ENCODE measurements around the gene ADD1. TPM values are rescaled to one million over a fixed set of nuclear protein-coding genes. Genes with fewer than 3 reads are reported as not detected.

Gene ADD1
- total and polyA plus RNA-seq, 2 donors (not counting 1 experiment from before 2014, with no cell fraction given), result 164 to 171 TPM

DNA sequence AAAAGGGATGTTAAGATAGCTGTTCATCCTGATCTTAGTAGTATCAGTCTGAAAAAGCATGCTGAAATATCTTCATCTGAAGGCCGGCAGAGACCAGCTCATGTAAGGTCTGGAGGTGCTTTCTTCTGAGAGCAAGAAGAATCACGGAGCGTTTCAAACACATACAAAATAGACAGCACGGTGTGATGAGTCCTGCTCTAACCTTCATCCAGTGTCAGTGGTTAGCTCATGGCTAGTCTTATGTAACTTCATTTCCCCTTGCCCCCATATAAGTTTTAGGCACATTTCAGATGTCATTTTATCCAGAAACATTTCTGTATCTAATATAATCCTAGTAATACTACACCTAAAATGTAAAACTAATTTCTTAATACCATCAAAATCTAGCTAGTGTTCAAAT, 27.8 kb downstream of the ADD1 start:
- Histone ChIP-seq H3K27ac (ENCODE audit: insufficient read depth, low read length) (no peak overlapping the region), H3K9ac (ENCODE audit: insufficient read depth, low read length) (no peak overlapping the region), H3K36me3 (ENCODE audit: control insufficient read depth, insufficient read depth, low read length) (no peaks in the 10 kb centered on the region), H2AFZ (ENCODE audit: low read length) (no peak overlapping the region), H3K4me3 (replicated peaks in 1 of 4; ENCODE audit: control extremely low read depth in 1 of 4, insufficient read depth in 1 of 4, low read depth in 3 of 4, low read length in 4 of 4) (no peak overlapping the region), H4K20me1 (ENCODE audit: control insufficient read depth, extremely low read depth, insufficient read depth, low read length) (no peaks in the 10 kb centered on the region), H3K4me2 (ENCODE audit: extremely low read depth, insufficient read depth, low read length) (no peak overlapping the region), H3K4me1 (ENCODE audit: control insufficient read depth, extremely low read depth, insufficient read depth, low read length) (peaks cover 13% of the 10 kb centered on the region), H3K79me2 (ENCODE audit: control insufficient read depth, insufficient read depth, low read length) (peaks cover 89% of the 10 kb centered on the region), H3K27me3 (ENCODE audit: control insufficient read depth, insufficient read depth, low read length) (no peaks in the 10 kb centered on the region), H3K9me3 (ENCODE audit: control insufficient read depth, insufficient read depth, low read depth, low read length) (no peaks in the 10 kb centered on the region)
- TF ChIP-seq, protein P1, sequence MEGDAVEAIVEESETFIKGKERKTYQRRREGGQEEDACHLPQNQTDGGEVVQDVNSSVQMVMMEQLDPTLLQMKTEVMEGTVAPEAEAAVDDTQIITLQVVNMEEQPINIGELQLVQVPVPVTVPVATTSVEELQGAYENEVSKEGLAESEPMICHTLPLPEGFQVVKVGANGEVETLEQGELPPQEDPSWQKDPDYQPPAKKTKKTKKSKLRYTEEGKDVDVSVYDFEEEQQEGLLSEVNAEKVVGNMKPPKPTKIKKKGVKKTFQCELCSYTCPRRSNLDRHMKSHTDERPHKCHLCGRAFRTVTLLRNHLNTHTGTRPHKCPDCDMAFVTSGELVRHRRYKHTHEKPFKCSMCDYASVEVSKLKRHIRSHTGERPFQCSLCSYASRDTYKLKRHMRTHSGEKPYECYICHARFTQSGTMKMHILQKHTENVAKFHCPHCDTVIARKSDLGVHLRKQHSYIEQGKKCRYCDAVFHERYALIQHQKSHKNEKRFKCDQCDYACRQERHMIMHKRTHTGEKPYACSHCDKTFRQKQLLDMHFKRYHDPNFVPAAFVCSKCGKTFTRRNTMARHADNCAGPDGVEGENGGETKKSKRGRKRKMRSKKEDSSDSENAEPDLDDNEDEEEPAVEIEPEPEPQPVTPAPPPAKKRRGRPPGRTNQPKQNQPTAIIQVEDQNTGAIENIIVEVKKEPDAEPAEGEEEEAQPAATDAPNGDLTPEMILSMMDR (conservative IDR thresholded peaks at IDR 0.05 in 1 of 2, IDR thresholded peaks at IDR 0.05 in 1 of 2; ENCODE audit: low read depth in 1 of 2, low read length in 2 of 2), result no peak
- TF ChIP-seq EZH2 (IDR thresholded peaks at IDR 0.05; ENCODE audit: low read length, missing control alignments), result no peak
- DNase-seq (ENCODE audit: low read depth in 2 of 2), result no peak

DNA sequence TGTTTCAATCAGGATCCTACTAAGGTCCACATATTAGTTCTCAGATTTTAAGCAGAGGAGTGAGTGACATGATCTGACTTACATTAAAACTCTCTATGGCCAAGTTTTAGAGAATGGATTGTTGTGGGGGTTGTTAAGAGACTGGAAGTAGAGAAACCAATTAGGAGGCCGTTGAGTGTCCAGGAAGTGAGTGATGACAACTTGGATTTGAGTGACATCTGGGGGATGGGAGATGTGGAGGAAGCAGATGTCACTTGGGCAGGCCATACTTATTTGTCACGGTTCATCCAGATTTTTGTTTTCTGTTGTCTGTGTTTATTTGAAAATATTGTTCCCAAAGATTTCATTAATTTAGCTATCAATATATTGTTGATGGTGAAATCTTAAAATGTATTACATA, 28.3 kb downstream of the ADD1 start:
- no peaks in the 10 kb centered on the region for H3K9me3 ChIP-seq (ENCODE audit: control insufficient read depth, insufficient read depth, low read depth, low read length)
- peaks cover 85% of the 10 kb centered on the region for H3K79me2 ChIP-seq (ENCODE audit: control insufficient read depth, insufficient read depth, low read length)
- DNase-seq (ENCODE audit: low read depth in 2 of 2), result no peak
- no peak overlapping the region for H3K9ac ChIP-seq (ENCODE audit: insufficient read depth, low read length)
- no peaks in the 10 kb centered on the region for H4K20me1 ChIP-seq (ENCODE audit: control insufficient read depth, extremely low read depth, insufficient read depth, low read length)
- TF ChIP-seq EZH2 (IDR thresholded peaks at IDR 0.05; ENCODE audit: low read length, missing control alignments), result no peak
- TF ChIP-seq, protein P1 (conservative IDR thresholded peaks at IDR 0.05 in 1 of 2, IDR thresholded peaks at IDR 0.05 in 1 of 2; ENCODE audit: low read depth in 1 of 2, low read length in 2 of 2), result no peak
- H3K4me1 ChIP-seq (ENCODE audit: control insufficient read depth, extremely low read depth, insufficient read depth, low read length), result peaks cover 13% of the 10 kb centered on the region
- H3K4me3 ChIP-seq (replicated peaks in 1 of 4; ENCODE audit: control extremely low read depth in 1 of 4, insufficient read depth in 1 of 4, low read depth in 3 of 4, low read length in 4 of 4), result no peak overlapping the region
- H2AFZ ChIP-seq (ENCODE audit: low read length), result no peak overlapping the region
- no peak overlapping the region for H3K4me2 ChIP-seq (ENCODE audit: extremely low read depth, insufficient read depth, low read length)
- no peaks in the 10 kb centered on the region for H3K36me3 ChIP-seq (ENCODE audit: control insufficient read depth, insufficient read depth, low read length)
- no peak overlapping the region for H3K27ac ChIP-seq (ENCODE audit: insufficient read depth, low read length)
- H3K27me3 ChIP-seq (ENCODE audit: control insufficient read depth, insufficient read depth, low read length), result no peaks in the 10 kb centered on the region

DNA sequence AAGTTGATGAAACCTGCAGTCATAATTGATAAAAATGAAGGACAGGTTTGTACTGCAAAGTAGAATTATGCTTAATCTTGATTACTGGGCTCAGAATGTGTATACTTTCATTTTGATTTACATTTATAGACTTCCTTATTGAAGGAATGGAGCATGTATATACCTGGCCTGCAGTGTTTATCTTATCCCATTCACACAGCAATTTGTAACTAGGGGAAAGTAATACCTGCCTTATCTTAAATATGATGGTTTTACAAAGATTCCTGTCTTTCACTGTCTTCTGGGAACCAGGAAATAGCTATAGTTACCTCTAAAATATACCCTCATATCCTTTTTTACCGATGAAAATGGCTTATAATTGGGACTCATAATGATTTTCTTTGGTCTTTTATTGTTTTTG, 29.7 kb downstream of the ADD1 start:
- H2AFZ ChIP-seq (ENCODE audit: low read length), result no peak overlapping the region
- no peak overlapping the region for H3K27ac ChIP-seq (ENCODE audit: insufficient read depth, low read length)
- no peak for DNase-seq (ENCODE audit: low read depth in 2 of 2)
- H3K9me3 ChIP-seq (ENCODE audit: control insufficient read depth, insufficient read depth, low read depth, low read length), result no peaks in the 10 kb centered on the region
- TF ChIP-seq, protein P1 (conservative IDR thresholded peaks at IDR 0.05 in 1 of 2, IDR thresholded peaks at IDR 0.05 in 1 of 2; ENCODE audit: low read depth in 1 of 2, low read length in 2 of 2), result no peak
- TF ChIP-seq EZH2 (IDR thresholded peaks at IDR 0.05; ENCODE audit: low read length, missing control alignments), result no peak
- no peaks in the 10 kb centered on the region for H4K20me1 ChIP-seq (ENCODE audit: control insufficient read depth, extremely low read depth, insufficient read depth, low read length)
- H3K4me1 ChIP-seq (ENCODE audit: control insufficient read depth, extremely low read depth, insufficient read depth, low read length), result peaks cover 3% of the 10 kb centered on the region
- no peak overlapping the region for H3K4me2 ChIP-seq (ENCODE audit: extremely low read depth, insufficient read depth, low read length)
- peaks cover 85% of the 10 kb centered on the region for H3K79me2 ChIP-seq (ENCODE audit: control insufficient read depth, insufficient read depth, low read length)
- no peak overlapping the region for H3K4me3 ChIP-seq (replicated peaks in 1 of 4; ENCODE audit: control extremely low read depth in 1 of 4, insufficient read depth in 1 of 4, low read depth in 3 of 4, low read length in 4 of 4)
- H3K9ac ChIP-seq (ENCODE audit: insufficient read depth, low read length), result no peak overlapping the region
- H3K27me3 ChIP-seq (ENCODE audit: control insufficient read depth, insufficient read depth, low read length), result no peaks in the 10 kb centered on the region
- H3K36me3 ChIP-seq (ENCODE audit: control insufficient read depth, insufficient read depth, low read length), result no peaks in the 10 kb centered on the region

Data from fibroblast of lung (primary cell).